ENCODE results near the gene VPS37C.
"Not testable (repeated sequence)": the region's sequence is repeated elsewhere in the genome, so short reads cannot be mapped to it uniquely, and the experiment has no call there.

Gene VPS37C

DNA sequence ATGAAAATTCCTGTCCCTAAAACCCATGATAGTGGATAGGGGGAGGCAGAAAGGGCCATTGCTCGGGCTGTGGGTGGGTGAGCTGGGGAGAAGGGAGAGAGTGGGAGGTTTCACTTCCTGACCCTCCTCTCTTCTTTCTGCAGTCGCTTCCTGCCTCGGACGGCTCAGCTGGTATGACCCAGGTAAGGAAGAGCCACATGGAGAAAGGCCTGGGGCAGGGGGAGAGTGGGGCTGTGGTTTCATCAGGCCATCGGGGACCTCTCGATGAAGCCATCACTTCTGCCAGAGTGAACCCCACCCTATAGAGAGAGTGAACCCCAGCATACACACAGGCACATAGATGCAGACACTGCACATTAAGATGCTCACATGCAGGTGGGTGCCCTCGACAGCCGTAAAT lies 46.3 kb downstream of the VPS37C start:
- no peak for DNase-seq

DNA sequence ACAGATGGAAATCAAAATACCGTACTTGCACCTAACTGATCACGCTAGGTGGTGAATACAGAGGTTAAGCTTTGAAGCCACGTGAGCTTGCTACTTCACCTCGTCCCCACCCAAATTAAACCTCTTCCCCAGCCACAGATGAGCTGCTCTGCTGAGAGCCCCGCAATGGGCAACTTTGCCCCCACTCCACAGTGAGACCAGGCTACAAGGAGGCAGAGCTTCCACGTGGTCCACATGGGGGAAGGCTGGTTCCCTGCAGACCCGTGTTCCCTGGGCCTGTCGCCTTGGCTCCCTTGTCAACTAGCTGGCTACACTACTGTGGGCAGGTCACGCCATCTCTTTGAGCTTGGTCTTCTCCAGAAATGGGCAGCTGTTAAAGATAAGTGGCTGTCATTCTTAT lies 48.0 kb downstream of the VPS37C start:
- no peak for DNase-seq

DNA sequence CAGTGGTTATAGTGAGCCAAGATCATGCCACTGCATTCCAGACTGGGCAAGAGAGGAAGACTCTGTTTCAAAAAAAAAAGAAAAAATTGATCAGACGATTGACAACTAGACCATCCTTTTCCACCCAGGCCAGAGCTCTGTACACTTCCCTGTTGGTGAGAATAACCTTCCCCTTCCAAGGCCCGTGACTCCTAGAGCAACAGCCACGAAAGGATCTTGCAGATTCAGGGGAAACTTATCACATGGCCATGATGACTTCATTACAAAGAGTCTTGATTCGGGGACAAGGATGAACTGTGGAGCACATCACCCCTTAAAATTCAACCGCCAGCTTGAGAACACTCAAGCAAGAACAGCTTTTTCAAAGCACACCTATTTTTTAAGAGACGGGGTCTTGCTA lies 48.7 kb downstream of the VPS37C start:
- DNase-seq: no peak

DNA sequence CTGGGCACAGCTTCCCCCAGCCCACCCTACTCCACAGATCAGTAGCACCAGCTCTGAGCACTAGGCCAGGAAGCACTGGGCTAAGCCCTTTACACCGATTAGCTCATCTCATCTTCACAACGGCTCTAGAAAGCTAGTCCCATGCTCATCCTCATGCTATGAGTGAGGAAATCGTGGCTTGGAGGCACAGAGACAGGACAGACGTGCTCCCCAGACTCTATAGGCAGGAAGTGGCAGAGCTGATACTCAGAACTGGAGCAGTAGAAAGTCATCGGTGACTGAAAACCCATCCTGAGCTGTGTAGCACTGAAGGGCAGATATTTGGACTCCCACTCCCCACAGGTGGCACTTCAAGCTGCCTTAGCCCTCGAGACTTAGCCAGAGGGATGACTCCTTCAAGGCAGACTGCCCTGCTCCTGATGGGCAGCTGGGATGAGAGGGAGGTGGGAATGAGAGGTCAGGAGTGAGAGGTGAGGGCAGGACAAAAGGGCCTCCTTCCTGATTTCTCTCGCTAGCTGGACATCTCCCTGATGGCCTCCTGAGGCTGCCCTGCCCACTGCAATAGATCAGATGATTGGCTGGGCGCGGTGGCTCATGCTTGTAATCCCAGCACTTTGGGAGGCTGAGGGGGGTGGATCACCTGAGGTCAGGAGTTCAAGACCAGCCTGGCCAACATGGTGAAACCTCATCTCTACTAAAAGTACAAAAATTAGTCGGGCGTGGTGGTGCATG lies 49.3 kb downstream of the VPS37C start:
- no peak for DNase-seq

DNA sequence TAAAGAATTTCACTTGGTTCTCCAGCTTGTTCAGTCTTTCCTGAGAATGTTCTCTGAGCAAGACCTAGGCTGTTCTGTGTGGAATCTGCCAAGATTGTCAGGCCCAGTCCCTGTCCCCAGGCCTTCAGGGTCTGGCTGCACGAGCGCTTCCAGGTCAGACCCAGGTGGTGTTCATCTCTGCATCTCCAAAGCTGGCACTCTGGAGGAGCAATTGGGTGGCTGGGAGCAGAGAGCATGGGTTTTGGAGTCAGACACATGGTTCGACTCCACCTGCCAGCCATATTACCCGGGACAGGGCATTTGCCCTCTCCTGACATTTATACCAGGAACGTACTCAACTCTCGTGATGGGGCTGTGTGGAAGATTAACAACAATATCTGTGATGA lies 50.2 kb downstream of the VPS37C start:
- DNase-seq: no peak

DNA sequence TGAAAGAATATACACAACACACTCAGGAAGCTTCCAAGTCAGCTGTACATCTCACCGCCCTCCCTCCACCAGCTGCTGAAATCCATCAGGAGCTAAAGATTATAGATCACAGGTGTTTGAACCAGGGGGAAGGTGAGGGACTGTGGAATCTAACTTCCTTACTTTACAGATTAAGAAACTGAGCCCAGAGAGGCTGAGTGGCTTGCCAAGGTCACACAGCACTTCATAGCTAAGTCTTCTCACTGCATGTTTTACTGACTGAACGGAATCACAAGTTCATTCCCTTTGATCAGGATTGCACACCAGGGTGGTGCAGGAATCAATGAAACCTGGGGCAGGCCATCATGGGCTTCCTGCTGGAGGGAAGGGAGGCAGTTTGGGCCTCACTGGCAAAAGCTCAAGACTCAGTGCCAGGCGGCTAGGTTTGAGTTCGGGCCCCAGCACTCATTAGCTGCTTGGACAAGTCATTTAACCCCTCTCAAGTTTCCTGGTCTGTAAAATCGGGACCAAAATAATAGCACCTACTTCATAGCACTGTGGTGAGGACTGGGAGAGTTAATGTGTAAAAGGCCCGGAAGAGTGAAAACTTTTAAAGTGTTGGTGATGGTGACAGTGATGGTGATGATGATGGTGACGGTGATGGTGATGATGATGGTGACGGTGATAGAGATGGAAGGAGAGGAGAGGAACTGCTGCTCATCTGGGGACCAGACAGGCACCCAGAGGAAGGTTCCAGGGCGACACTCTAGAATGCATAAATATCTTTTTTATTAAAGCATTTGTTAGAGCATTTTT lies 50.8 kb downstream of the VPS37C start:
- DNase-seq: no peak

DNA sequence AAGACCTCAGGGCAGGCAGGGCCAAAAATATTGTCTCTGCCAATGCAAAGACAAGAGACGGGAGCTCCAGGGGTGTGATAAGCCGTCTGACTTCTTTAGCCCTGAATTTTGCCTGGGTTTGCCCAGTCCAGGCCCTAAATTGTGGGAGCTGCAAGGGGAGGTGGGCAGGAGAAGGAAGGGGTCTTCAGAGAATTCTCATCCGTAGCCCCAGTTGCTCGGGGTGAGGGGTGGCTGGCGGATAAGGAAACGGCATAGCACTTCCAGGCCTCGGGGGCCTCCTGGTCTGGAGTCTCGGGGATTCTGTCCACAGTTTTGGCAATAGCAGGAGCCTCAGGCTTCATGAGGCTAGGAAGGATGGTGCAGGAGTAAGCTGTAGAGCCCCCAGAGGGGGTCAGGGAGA lies 51.6 kb downstream of the VPS37C start:
- no peak for DNase-seq

DNA sequence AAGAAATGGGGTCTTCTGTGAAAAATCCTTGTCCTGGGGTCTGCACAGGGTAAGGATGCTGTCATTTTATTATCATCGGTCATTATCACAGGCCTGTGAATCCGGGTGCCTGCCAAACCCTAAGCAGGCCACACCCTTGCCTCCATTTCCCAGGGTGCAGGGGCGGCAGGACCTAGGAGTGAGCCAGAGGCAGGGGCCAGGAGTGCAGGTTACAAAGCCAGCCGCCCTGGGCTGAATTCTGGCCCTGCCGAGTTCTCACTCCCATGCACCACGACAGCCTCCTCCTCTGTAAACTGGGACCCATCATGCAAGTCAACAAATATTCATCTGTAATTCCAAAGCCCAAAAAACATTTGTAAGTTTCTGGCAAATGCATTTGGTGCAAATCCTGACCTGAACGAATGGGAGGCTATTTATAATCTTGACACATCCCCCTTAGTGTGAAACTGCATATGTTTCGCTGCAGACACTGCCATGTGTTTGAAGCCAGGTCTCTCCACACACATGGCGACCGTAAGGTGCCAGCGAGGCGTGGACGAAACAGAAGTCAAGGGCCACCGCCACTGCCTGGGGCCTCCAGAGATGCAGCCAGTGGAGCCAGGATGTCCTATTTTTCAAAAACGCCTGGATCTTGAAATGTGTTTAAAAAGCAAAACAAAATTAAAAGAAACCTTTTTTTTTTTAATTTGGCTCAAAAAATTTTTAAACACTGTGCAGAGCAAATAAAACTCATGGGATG lies 52.2 kb downstream of the VPS37C start:
- DNase-seq: no peak

DNA sequence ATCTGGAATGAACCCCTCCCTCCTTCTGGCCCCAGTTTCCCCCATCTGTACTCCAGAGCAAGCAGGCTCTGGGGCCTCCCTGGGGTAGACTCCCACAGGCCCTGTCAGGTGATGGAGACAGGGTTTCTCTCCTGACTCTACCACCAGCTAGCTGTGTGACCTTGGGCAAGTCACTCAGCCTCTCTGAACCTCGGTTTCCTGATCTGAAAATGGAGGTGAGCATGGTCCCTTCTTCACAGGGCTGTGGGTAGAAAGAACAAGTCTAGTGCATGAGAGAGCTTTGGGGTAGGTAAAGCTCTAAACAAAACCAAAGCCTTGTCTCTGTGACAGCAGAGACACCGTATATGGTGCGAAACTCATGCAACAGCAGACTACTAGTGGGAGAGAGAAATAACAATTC lies 53.3 kb downstream of the VPS37C start:
- no peak for DNase-seq

DNA sequence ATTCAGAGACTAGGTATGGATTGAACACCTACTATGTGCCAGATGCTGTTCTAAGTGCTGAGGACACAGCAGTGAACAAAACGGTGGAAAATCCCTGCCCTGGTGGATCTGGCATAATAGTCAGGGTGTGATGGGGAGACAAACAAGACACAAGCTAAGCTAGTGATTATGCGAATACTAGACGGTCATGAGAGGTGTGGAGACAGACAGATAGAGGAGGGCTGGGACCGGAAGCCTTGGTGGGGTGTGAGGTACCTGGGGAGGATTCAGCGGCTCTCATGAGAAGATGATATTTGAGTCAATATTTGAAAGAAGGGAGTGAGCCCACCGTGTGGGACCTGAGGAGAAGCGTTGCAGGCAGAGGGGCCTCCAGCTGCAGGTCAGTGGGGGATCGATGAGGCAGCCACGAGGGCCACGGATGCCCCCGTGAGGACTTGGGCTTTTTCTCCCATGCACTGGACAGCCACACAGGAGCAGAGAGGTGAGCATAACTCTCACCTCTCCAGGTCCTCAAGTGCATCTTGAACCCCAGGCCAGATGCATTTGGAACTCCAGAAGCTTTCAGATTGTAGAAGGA lies 54.2 kb downstream of the VPS37C start:
- no peak for DNase-seq

DNA sequence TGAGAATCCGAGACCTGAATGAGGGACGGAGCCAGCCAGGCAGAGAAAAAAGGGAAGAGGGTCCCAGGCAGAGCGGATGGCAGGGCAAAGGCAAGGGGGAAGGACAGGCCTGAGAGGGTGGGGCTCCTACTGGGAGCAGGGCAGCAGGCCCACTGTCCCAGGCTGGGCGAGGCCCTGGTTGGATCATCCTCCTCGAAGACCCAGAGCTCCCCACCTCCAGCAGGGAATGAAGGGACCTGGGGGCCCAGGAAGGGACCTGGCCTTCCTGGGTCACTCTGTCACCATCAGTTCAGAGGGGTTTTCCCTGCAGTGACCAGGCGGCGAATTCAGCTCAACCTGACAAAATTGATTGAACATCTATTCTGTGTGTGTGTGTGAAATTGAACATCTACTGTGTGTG lies 54.9 kb downstream of the VPS37C start:
- DNase-seq: no peak

DNA sequence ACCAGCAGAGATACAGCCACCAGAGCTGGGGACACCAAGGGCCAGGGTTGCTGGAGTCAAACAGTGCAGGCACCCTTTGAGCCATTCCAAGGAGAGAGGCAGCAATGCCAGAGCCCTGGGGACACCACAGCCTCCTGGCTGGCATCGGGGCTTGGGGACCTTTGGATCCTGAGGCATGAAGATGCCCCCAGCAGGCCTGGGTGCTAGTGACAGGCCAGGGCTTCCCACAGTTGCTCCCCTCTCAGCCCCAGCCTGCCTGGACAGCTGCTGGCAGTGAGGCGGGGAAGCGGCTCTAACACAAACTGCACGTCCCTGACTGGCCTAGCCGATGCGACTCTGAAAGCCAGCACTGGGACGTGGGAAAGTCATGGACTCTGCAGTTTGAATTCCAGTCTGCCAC lies 56.3 kb downstream of the VPS37C start:
- DNase-seq: no peak

DNA sequence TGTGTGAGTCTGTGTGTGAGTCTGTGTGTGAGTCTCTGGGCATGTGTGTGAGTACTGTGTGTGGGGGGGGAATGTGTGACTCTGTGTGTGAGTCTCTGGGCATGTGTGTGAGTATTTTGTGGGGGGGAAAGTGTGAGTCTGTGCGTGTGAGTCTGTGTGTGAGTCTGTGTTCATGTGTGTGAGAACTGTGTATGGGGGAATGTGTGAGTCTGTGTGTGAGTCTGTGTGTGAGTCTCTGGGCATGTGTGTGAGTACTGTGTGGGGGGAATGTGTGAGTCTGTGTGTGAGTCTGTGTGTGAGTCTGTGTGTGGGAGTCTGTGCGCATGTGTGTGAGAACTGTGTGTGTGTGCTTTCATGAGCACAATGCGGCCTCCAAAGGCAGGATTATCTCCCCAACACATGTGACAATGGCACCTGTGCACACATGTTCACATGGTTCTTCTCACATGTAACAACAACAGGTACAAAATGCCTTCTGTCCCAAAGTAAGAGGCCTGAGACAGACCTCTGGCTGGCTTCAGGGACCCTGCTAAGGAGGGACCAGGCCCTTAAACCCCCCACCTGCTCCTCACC lies 57.3 kb downstream of the VPS37C start:
- DNase-seq: no peak

DNA sequence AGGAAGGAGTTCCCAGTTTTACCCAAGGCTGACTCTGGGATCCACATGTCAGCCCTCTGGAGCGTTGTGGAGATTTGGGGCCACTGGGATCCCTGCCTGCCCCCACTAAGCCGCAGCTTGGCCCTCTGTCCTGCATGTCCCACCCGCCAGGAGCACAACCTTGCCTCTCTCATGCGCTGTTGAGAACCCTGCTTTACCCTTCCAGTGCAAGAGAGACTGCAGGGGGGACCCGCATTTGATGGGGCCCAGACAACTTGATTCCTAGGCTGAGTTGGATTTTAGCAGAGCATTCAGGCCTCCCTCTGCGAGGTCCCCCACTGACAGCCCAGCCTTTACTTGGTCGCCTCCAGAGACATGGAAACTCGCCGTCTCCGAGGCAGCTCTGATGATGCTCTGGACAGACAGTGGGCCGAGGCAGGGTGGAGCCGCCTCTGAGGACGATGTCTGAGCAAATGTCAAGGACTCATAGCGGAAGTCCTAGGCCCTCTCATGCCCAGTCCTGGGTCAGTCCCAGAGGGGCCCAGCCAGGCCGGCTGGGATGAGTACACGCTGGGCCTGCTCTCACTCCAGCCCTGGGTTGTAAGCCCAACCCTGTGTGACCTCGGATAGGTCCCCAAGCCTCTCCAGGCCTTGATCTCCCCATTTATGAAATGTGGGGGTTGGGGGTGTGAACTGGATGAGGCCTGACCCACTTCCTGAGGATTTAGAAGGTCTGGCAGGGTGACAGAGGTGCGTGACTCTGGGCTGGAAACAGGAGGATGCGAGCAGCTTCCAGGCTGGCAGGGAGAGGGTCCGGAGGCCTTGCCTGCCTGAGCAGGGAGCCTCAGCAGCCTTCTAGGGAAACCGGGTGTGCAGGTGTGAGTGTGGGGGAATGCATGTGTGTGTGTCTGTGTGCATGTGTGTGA lies 58.3 kb downstream of the VPS37C start:
- DNase-seq: no peak

DNA sequence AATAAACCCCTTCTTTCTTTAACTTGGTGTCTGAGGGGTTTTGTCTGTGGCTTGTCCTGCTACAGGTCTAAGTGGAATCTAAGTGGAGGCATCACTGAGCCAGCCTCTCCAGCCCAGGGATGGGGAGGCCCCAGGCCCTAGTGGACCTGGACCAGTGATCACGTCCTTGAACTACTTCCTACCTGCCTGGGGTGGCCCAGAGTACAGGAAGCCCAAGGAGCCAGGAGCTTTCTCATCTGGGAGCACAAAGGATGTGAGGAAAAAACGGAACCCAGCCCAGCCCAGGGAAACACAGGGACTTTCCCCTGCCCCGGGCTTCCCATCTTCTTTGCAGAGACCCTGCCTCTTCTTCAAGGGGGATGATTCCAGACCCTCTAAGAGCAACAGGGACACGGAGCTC lies 62.4 kb downstream of the VPS37C start:
- DNase-seq: no peak

DNA sequence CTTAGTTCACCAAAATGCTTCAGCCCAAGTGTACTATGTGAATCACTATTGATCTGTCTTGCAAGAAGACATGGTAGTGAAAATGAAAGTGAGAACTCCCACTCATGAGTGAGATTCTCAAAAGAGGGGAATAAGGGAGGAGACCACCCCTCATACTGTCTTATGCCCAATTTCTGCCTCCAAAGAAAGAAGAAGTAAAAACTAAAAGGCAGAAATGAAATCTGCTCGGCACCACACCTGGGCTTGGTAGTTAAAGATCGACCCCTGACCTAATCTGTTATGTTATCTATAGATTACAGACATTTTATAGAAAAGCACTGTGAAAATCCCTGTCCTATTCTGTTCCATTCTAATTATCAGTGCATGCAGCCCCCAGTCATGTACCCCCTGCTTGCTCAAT lies 63.0 kb downstream of the VPS37C start:
- not testable (repeated sequence) for DNase-seq

DNA sequence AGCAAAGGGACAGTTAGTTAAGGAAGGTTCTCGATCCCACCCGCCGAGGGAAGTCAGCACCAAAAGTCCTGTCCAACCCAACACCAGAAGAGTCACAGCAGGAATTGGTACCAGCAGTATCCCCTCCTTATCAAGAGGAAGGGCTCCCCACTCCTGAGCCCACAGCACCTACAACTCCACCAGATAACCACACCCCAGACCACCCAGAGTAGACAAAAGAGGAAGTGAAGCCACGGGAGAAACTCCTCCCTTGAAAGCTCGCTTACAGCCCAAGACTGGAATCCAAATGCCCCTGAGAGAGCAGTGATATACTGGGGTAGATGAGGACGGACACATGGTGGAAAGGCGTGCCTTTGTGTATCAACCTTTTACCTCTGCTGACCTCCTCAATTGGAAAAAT lies 66.2 kb downstream of the VPS37C start:
- DNase-seq: no peak

DNA sequence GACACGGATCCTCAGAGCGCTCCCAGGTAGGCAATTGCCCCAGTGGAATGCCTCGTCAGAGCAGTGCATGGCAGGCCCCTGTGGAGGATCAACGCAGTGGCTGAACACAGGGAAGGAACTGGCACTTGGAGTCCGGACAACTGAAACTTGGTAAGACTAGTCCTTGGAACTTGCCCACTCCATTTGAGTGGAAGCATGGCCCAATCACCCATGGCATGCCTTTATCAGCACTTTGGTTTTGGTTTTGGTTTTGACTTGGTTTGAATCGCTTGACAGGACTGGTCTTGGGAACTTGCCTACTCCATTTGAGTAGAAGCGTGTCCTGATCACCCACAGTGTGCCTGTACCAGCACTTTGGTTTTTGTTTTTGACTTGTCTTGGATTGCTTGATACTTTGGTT lies 67.1 kb downstream of the VPS37C start:
- DNase-seq: not testable (repeated sequence)

DNA sequence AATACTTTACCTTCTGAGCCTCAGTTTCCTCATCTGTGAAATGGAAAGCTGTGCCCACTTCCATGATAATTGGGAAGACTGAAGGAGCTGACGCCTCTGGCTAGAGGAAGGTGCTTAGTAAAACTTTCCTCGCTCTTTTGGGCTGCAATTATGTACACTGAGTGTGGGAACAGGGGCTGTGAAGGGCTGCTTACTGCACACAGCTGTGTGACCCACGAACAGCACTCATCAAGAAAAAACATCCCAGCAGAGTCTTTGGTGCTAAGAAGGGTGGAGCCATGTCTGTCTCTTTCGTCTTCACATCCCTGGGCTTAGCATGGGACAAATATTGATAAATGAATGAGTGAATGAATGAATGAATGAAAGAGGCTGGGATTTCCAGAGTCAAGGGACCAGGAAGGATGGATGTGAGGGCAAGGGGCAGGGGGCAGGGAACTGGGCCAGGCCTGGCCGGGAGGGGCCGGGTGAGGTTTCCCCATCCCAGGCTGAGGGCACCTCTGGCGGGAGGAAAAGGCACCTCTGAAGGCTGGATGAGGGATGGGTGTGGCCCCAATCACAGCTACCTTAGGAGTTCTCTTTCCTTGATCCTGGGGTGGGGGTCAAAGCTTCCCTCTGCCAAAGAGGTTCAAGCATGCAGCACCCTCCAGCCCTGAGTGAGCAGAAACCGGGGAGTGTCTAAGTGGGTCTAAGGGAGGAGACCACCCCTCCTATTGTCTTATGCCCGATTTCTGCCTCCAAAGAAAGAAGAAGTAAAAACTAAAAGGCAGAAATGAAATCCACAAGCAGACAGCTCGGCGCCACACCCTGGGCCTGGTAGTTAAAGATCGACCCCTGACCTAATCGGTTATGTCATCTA lies 68.1 kb downstream of the VPS37C start:
- DNase-seq: no peak

DNA sequence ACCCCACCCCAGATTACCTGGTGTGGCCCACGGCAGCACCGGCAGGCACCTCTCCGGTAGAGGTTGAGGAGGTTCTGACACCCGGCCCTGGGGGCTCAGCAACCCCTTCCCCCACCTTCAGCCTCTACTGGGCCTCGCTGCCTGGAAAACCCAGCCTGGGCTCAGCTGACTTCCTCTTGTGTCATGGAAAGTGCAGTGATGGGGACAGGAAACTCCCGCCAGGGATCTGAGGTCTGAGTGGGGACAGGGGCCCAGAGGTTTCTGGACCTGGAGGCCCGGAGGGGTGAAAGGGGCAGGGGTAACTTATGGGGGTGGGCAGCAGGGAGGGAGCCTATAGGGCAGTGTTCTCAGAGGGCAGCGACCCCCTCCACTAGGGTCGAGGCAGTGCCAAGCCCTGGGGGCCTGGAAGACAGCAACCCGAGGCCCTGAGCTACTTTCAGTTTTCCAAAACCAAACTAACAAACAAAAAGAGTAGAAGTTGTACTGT lies 68.9 kb downstream of the VPS37C start:
- DNase-seq: no peak
